Inflammatory macrophage treated with lipopolysaccharide for 4 hours (primary cell): Measurements from ENCODE around the gene BIRC5.

ENCODE experiments used
- DNase-seq: peaks from one replicate; pipeline ENCODE4 v3.0.0-alpha.2; 2020

Gene BIRC5

DNA sequence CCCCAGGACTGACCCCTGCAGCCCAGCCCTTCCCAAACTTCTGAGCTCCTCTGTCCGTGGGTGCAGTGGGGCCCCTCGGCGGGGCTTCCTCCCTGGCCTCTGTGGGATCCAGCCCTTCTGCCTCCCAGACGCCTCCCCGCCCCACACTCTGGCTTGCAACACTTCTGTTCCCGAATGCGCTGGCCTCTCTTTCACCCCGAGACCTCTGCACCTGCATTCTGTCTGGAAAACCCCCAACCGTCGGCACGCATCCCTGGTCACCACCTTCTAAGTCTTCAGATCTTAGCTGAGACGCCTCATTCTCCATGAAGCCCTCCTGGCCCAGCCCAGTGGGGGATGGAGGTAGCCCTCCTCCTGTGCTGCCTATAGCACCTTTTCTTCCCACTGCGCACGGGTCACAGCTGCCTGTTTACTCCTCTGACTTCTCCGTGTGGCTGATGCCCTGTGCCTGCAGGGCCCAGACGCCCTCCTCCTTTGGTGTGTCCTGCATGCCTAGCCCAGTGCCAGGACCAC is 43.8 kb downstream of the BIRC5 start:
- DNase-seq, result no peak

DNA sequence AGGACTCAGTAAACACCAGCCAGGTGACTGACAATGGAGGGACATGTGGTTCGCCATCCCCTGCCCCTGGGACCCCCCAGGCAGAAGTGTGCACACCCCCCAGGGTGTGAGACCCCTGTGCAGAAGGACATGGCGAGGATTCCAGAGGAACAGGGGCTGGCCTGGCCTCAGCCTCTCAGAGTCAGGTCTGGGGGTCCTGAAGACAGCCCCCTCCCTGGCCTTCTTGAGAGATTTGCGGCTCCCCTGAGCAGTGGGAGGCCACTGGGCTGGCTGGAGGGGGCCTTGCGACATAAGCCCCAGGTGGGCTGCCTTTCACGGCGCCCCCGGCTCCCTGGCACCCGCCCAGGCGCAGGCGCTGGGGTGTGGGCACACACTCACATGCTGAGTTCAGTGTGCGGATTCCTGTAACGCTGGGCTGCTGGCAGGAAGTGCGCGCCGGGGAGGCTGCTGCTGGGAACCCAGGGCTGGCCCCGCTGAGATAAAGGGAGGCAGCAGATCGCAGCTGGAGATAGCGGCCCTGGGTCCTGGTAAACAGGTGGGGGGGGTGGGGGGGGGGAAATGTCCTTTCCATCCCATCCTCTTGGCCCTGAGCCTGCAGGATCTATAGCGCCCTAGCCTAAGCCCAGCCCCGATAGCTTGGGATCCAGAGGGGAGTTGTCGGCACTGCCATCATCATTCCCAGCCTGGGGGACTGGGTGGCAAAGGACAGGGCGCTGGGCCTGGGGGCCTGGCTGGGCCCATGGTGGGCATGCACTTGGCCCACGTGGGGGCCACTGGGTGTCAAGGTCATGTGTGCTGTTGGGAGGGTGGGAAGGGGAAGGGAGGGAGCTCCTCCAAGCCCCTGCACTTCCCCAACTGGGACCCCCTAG is 44.5 kb downstream of the BIRC5 start:
- peak; percentile 50 for DNase-seq

DNA sequence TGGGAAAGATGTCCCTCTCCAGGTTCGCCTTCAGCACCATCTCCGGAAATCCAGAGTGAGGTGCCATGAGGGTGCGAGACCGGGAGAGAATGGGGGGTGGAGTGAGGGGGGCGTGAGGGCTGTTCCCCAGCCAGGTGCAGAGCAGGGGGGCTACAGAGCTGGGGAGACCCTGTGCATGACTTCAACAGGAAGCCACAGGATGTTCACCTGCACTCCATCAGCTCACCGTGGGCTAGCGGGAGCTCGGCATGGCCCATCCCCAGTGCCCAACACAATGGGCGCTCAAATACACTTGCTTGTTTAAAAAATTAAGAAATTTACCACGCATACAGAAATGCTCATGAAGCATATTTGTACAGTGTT is 45.1 kb downstream of the BIRC5 start:
- DNase-seq, result no peak

DNA sequence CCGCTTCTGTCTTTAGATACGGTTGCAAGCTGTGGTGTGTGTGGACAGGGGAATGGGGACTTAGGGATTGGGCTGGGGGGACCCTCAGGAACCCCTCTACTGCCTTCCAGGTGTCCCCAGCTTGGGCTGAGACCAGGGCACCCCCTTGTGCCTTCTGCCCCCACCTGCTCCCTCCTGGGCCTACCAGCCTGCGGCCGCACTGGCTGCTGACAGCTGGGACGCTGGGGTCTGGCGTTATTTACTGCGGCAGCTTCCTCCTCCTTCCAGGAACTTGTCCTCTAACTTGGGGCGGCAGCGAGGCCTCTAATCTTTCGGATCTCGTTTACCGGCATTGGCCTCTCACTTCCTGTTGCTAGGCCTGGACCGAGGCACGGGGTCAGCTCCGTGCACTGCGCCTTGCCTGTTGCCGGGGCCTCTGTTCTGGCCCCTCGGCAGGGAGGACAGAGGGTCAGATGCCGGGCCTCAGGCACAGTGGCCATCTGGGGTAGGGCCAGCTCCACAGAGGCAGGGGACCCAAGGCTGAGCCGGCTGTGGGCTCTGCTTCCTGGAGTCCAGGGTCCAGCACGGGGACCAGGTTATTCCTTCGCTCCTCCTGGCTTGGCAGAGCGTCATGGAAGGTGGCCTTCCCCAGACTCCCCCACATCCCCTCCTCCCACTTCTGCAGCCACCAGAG is 49.1 kb downstream of the BIRC5 start:
- DNase-seq, result peak; percentile 64

DNA sequence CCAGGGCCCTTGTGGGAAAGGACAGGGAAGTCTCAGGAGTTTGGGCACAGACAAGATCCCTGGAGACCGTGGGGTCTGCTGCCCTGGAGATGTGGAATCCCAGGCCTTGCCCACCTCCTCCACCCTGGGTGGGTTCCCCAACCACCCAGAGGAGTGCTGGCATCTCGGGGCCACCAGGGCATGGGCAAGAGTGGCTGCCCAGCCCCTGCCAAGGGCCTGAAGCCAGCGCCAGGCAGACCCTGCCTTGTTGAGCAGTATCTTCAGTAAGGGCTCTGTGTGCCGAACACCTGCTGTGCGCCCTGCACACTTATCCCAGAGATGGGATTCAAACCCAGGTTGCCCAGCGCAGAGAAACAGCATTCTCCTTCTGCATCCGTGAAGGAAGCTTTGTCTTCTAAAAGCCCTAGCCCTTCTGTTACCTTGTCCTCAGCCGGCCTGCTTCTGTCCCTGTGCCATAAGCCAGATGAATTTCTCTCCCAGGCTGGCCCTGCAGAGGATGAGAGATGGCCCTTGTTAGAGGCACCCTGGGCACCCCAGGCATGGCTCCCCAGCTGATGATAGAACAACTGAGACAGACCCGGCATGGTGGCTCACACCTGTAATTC is 49.8 kb downstream of the BIRC5 start:
- DNase-seq, result no peak

DNA sequence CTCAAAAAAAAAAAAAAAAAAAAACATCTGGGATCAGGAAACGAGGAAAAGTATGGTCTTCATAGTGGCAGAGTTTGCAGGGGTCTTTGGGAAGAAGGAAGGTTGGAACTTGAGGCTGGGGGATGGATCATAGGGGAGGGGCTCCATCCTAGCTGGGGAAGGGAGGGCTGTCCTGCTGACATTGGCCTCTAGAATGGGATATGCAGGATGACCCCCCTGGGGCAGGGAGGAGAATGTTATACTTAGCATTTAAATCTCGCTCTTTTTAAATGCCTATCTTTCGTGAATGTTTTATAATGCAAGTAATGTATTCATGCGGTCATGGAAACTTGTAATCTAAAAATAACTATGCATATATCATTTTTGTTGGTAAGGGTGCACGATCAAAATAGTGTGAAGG is 50.5 kb downstream of the BIRC5 start:
- no peak for DNase-seq

DNA sequence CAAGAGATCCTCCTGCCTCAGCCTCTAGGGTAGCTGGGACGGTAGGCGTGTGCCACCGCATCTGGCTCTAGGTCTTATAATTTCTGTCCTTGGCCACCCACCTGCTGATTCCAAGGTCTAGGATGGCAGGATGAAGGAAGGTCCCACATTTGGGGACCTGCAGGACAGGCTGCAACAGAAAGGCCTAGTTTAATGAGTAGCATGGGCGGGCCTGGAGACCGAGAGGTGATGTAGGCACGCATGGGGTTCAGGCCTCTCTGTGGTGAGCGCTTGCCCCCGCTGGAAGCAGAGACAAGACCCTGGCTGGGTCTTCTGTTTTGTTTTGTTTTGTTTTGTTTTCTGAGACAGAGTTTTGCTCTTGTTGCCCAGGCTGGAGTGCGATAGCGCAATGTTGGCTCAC is 51.1 kb downstream of the BIRC5 start:
- no peak for DNase-seq

DNA sequence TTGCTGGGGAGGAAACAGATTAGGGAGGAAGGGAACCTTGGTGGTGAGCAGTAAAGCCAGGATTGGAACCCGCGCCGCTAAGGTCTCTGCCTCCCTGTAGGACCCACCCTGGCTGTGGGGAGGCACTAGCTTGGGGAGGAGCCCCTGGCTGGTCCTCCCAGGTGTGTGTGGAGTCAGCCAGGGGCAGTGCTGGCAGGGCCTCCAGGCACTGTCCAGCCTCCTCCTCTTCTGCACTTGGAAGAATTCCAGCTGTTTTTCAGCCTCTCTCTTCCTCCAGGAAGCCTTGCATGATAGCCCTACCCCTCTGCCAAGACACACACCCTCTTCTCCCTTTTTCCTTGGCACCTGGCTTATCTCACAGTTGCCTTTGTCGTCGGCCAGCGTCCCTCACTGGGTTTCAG is 52.2 kb downstream of the BIRC5 start:
- no peak for DNase-seq

DNA sequence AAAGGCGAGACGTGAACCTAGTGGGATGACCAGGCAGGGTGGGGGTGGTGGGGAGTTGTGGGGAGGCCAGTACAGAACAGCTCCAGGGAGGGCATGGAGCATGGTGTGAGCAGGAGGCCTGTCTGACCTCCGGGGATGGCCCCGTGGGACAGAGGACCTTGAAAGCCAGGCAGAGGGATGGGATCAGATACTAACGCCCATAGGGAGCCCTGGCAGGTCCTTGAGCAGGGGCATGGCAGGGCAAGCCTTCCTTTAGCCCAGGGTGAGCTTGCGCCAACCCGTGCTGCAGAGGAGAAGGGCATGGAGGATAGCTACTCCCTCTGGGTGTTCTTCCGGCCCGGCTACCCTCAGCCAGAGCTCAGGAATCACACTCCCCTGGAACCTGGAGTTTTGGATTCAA is 52.7 kb downstream of the BIRC5 start:
- DNase-seq, result no peak

DNA sequence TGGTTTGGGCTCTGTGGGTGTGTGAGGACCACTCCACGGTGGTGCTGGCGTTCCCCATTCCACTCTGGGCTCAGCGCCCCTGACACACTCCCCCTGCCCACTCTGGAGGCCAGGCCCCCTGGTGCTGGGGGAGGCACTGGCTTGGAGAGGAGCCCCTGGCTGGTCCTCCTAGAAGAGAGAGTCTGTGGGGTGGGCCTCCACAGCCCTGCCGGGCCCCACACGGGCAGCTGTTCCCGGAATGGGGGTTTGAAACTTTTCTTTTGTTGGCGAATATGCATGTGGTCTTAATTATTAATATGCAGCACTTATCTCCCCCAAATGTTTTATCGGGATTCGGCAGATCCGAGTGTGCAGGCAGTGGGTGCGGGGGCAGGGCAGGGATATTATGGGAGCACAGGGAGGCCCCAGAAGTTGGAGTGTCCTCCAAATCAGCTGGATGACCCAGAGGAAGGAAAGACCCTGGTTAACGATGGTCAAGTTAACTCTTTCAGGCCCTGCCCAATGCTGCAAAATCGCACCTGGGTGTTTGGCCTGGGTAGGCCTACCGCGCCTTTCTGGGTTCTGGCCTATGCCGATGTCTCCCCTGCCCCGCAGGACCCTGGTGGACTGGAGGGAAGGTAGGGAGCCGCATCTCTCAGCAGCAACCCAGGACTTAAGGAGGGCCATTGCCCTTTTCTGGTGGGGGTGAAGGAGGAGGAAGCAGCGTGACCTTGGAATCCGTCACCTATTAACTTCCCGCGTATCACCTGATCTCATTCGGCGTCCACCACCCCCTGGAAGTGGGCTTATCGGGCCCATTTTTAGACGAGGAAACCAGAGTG is 53.4 kb downstream of the BIRC5 start:
- DNase-seq, result no peak

DNA sequence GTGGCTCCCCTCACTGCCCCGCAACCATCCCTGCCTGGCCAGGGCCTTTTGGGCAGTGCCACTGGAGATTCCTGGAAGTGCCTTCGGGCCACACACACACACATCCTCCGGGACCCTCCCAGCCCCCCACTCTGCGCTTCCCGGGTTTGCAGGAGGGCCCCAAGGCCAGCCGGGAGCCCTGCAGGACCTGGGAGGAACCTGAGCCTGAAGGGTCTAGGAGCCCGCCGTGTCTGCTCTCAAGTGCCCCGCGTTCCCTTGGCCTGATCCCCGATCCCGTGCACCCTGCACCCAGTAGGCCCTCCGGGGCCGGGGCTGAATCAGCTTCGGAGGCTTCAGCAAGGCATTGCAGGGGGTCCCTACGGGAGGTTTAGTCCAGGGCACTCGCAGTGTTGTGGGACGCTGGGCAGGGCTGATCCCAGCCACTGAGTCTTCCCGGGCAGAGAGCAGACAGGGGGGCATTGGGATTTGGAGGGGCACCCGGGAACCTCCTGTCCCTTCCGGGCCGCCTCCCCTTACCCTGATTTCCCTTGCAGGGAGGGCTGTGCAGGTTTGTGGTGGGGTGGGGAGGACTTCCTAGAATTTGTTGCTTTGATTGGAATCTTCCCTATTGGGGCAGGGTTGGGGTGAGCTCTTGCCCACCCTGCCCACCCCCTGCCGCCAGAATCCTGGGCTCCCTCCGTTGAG is 54.3 kb downstream of the BIRC5 start:
- DNase-seq, result no peak

DNA sequence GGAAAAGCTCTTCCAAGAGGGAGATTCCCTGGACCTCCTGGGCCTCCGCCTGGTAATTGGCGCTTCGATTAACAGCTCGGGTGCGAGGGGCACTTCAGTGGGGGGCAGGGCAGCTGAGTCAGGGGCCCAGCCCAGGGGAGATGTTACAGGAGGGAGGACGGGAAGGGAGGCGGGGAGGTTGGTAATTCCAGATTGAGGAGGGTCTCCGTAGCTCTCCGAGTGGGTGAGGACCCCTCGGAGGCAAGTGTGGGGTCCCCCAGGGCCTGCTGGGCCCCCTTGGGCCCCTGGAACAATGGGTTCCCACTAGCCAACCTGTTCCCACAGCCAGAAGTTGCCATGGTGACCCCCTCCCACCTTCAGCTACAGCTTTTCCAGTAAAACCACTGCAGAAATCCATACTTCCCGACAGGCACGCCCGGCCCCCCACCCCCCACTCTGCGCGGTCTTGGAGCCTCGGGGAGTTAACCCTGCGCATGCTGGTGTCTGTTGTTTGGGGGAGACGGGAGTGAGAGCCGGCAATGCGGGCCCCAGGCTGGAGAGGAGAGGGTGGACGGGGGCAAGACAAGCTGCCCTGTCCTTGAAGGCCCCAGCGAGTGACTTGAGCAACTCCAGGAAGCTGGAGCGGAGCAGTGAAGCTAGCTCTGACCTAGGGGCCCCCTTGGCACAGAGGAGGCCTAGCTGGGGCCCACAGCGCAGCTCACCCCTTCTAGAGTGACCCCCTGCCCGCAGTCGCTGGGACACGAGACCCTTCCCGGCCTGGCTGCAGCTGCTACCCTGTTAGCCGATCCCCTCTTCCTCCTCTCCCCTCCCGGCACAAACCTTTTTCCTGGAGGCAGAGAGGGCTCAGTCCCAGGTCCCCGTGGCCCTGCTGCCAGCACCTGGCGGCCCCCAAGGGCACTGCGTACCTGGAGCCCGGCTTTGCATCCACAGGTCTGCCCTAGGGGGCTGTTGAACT is 55.2 kb downstream of the BIRC5 start:
- no peak for DNase-seq

DNA sequence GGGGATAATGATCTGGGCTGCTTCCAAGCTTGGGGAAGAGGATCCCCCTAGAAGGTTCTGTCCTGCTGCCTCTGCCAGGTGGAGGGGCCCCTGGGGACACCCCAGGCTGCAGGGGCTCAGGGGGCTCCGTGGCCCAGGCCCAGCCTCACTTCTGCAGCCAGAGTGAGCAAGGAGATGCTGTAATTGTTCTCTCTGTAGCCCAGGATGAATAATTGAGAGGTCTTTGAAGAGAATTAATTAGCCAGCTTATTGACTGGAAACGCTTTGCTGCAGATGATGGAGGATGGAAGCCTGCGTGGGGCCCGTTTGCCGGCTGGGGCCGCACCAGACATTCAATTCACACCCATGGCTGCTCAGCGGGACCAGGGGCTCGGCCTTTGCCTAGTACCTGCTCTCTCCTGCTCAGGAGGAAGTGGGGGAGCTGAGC is 55.9 kb downstream of the BIRC5 start:
- DNase-seq, result no peak

DNA sequence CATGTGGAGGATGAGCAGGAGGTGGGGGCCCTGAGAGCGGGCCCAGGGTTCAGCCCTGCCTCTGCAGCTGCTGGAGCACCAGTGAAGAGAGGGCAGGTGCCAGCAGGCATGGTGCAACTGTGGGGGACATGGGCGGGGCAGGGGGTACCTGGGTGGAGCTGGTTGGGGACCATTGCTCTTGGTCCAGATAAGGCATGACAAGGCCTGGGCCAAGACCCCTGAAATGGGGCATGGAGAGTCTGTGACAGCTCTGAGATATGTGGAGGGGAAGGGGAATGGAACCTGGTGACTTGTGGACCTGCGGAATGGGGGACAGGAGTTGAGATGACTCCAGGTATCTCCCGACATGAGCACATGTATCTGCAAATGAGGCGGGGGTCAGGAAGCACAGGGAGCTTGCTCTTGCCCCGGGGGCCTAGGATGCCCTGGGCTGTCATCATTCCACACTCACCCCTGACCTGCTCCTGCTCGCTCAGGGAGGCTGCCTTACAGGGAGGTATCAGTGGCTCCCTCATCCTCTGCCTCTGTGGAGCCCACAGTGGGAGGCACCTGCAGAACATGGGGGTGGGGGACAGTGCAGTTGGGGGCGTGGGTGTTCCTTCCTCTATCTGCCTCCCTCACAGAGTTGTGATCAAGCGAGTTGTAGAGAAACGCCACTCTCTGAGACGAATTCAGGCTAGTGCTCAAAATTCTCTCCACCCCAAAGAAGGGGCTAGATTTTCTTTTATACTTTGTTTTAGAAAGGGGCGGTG is 57.5 kb downstream of the BIRC5 start:
- no peak for DNase-seq

DNA sequence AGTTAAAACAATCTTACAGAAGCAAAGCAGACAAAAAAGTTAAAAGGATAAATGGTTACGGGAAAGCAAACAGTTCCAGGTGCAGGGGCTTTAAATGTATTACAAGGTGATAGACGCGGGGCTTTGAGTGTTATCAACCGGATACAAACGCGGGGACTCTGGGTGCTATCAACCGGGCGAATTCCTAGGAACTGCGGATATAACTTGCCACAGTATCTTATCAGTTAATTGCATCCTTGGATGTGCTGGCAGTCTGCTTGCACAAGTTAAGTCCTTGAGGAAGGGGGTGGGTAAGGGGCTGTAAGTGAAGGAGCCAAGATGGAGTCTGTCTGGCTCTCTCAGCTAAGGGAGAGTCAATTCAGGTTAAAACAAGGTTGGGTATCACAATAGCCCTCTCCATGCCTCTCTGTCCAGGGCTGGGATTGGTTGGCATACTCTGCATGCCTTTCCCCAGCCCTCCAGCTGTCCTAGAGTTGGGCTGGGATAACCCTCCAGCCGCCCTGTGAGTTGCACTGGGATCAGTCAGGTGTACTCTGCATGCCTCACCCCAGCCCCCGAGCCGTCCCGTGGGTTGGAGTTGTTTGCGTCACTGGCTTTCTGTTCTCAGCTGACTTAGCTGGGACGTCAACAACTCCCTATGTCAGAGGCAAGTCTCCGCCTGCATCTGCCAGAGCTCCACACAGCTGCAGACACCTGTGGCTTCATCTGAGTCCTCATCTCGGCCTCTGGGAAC is 58.3 kb downstream of the BIRC5 start:
- peak; percentile 58 for DNase-seq

DNA sequence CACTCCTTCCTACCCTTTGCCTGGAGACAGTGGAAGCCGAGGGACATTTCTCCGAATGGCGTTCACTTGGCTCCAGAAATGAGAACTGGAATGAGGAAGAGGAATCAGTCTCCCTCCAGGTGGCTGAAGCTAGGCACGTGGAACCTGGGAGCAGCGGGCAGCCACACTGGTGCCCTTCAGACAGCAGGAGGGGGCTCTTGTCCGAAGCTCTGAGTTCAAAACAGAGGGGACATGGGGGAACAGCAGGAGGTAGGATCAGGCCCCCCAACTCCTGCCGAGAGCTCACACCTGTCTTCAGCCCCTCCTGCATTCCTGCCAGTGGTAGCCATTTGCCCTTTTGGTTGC is 58.8 kb downstream of the BIRC5 start:
- DNase-seq, result no peak

DNA sequence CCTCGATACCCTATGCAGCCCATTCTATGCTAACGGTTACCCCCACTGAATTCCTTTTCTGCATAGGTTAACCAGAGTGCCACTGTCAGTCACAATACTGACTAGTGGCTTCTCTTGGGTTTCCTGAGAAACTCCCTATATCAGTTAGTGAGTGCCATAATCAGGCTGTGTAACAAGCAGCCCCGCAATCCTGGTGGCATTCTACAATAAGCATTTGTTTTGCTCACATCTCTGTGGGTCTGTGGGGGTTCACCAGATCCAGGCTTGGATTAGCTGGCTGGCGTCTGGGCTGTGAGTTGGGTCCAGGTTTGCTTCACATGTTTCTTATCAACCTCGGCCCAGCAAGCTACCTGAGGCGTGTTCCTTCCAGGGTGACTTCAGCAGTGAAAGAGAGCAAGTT is 59.8 kb downstream of the BIRC5 start:
- DNase-seq, result no peak
